NCI-H510A treated with DMSO at 0.1 percent for 48 hours (cell line): ENCODE results near the gene TMEM203.
A peak's percentile ranks its signal among the peaks of the same experiment; 100 is the strongest.

Experiments
- DNase-seq: peaks from one replicate; lab custom pipeline; 2025; lab: John Stamatoyannopoulos, UW

Gene TMEM203

GRCh38 chr9:137166380-137167229 lies 38.8 kb downstream of the TMEM203 start:
- no peak for DNase-seq

- no peak for DNase-seq
Observed at GRCh38 chr9:137165250-137165836, 40.1 kb downstream of the TMEM203 start.

- DNase-seq: no peak
Observed at GRCh38 chr9:137164370-137165249, 40.8 kb downstream of the TMEM203 start.

- no peak for DNase-seq
Observed at GRCh38 chr9:137163805-137164204, 41.6 kb downstream of the TMEM203 start.

GRCh38 chr9:137163365-137163715 lies 42.1 kb downstream of the TMEM203 start:
- DNase-seq: no peak

GRCh38 chr9:137162505-137163364 lies 42.7 kb downstream of the TMEM203 start:
- DNase-seq: no peak

GRCh38 chr9:137161558-137162486 lies 43.6 kb downstream of the TMEM203 start:
- no peak for DNase-seq

GRCh38 chr9:137160716-137161557 lies 44.5 kb downstream of the TMEM203 start:
- peak; percentile 32 for DNase-seq

GRCh38 chr9:137160054-137160425 lies 45.4 kb downstream of the TMEM203 start:
- DNase-seq: no peak

- no peak for DNase-seq
Observed at GRCh38 chr9:137159105-137160053, 46.1 kb downstream of the TMEM203 start.

GRCh38 chr9:137158625-137159024 lies 46.8 kb downstream of the TMEM203 start:
- peak; percentile 11 for DNase-seq

- DNase-seq: no peak
Observed at GRCh38 chr9:137157618-137158415, 47.6 kb downstream of the TMEM203 start.

GRCh38 chr9:137156567-137157375 lies 48.7 kb downstream of the TMEM203 start:
- no peak for DNase-seq
